NCI-H1417 treated with DMSO at 0.1 percent for 48 hours (cell line): ENCODE measurements around the gene ST6GAL2.

Source experiments
- DNase-seq: peaks from one replicate; lab custom pipeline; 2025; lab: John Stamatoyannopoulos, UW

The ST6GAL2 gene

DNA sequence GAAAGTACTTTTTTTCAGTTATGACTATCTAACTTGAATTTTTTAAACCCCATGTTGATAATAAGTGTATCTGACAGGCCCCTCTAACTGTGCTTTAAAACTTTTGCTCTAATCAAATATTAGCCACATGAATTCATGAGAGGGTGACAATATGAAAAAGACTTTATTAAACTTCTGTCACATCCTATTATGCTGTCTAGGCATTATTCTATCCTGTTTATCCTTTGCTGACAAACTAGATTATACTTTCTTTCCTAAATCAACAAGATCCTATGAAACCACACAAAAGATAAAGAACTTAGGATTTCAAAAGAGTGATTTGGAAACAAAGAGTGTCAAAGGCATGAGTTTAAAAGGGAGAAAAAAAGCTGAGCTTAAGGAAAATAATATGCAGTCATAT is 57.8 kb downstream of the ST6GAL2 start:
- DNase-seq: no peak

DNA sequence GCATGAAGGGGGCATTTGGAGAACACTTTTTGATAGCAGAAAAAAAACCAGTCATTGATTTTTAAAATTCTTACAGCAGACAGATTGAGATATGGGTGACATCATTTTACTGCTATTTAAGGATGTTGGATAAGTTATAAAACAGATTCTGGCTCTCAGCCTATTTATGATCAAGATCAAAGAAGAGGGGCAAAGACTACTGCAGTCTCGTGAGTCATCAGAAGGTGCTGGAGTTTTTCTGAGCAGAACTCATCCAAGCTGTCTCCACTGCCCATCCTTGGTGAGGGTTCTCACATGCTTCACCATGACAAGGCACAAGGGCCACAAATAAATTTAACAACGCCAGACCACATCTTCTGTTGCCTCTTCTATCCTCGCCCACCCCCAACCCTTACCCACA is 58.8 kb downstream of the ST6GAL2 start:
- no peak for DNase-seq

DNA sequence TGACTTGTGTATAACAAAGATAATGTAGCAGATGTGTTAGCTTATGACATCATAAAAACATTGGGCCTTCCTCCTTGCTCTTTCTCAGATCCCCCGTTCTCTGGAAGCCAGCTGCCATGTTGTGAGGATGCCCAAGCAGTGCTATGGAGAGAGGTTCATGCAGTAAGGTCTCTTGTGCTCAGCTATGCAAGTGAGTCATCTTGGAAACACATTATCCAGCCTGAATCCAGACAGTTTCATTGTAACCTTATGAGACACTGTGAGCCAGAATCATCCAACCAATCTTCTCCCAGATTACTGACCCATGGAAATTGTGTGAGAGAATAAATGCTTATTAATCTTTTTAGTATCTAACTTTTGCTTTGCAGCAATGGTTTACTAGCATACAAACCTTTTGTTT is 60.8 kb downstream of the ST6GAL2 start:
- DNase-seq: no peak

DNA sequence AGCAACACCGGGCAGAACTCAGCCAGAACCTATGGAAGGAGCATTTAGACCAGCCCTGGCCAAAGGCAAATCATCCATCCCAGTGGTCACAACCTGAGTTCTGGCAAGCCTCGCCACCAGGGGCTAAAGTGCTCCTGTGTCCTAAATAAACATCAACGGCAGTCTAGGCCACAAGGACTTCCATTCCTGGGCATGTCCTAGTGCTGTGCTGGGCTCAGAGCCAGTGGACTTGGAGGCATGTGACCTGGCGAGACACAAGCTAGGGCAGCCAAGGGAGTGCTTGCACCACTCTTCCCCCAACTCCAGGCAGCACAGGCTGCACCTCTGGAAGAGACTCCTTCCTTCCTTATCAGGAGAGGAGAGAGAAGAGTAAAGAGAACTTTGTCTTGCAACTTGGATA is 69.0 kb downstream of the ST6GAL2 start:
- no peak for DNase-seq

DNA sequence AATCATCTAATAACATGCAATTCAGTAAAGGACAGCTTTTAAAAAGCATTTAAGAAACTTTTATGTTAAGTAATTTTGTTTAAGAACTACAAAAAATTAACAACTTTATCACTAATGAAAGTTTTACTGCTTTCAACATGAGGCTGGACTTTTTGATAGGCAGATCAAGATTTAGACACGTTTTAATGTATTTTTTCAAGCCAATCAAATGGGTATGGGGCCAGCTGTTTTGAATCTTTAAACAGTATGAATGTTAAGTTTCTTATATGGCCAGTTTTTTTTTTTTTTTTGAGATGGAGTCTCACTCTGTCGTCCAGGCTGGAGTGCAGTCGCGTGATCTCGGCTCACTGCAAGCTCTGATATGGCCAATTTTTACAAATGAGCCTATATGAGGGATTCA is 73.1 kb downstream of the ST6GAL2 start:
- DNase-seq: no peak

DNA sequence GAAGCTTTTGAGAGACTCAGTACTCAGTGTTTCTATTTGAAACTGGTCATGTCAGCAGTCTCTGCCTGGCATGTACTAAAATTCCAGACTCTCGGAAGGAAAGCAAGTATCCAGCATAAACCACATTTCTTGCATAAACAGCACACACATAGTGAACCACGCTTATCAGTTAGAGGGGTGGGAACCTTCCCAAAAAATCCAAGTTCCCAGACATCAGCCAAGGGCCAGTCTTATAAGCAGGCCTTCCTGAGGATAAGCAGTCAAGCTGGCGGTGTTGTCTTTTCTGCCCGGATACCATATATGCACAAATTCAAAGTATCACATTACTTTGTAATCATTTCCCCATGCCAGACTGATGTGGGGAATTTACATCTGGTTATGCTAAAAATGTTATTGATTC is 73.6 kb downstream of the ST6GAL2 start:
- no peak for DNase-seq

DNA sequence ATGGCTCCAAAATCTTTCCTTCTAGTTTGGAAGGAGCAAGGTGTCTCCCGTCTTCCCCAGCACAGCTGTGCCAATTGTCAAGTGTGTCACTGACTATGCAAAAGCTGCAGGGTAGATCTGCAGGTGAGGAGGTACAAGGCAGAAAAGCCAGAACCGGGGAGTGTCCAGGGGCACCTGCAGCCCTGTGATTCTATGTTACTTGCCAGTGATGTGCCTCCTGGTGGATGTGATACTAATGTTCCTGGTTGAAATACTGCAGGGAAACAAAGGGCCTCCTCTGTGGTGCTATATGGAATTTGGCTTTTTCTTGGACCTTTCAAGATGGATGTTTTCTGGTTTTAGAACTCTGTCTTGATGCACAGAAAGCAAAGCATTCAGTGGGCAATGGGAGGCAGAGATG is 80.3 kb downstream of the ST6GAL2 start:
- DNase-seq: no peak

DNA sequence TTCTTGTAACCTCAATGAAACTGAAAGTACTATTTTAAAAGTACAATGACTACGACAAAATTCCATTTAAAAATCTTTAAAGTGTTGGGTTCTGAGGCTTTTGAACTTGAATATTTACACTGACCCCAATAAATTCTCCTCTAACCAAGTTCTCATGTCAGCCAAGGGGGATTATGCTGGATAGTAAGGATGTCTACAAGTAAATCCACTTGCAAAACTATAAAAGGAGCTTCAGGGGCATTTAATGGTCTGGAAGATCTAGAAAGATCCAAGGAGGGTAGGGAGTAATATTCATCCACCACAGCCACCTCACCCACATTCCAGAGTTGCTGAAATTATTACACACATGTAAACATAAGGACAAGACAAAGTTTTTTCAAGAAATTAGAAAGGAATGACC is 81.8 kb downstream of the ST6GAL2 start:
- DNase-seq: no peak

DNA sequence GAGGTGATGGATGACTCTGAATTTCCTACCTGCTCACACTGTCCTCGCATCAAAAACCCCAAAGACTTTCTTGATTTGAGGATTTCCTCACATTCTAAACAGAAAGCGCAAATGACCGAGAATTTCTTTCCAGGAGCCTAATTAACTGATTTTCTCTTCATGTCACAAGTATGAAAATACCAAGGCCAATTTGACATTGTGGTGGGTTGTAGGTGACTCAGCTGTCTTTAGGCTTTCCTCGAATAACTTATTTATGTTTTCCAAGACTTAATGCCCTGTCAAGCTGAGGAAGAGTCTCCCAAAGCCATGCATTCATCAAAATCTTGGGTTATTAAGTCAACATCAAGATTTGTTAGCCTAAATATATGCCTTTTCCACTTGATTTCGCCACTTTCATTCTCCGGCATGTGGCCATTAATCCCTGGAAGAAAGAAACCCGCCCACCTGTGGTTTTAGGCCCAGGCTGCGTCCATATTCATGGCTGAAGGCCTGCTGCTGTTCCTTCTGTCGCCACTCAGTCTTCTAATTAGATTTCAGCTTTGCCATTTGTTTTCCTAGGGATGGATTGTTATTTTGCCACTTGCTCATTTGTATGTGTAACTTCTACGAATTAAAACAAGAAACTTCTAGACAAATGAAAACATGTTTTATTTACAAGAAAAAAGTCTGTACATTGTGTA is 84.9 kb downstream of the ST6GAL2 start:
- no peak for DNase-seq

DNA sequence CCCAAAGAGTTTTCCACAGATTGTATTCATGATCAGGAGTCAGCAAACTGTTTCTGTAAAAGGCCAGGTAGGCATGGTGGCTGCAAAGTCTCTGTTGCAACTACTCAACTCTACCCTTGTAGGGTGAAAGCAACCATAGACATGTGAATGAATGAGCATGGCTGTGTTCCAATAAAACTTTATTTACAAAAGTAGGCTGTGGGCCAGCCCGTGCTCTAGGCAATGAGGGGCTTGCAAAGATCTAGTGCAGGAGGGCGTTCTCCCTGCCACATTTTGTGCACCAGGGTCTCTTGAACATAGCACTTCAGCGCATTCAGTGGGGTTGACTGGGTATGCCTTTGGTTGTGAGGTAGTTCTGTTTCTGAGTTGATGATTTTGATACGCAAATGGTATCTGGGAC is 85.8 kb downstream of the ST6GAL2 start:
- DNase-seq: no peak

DNA sequence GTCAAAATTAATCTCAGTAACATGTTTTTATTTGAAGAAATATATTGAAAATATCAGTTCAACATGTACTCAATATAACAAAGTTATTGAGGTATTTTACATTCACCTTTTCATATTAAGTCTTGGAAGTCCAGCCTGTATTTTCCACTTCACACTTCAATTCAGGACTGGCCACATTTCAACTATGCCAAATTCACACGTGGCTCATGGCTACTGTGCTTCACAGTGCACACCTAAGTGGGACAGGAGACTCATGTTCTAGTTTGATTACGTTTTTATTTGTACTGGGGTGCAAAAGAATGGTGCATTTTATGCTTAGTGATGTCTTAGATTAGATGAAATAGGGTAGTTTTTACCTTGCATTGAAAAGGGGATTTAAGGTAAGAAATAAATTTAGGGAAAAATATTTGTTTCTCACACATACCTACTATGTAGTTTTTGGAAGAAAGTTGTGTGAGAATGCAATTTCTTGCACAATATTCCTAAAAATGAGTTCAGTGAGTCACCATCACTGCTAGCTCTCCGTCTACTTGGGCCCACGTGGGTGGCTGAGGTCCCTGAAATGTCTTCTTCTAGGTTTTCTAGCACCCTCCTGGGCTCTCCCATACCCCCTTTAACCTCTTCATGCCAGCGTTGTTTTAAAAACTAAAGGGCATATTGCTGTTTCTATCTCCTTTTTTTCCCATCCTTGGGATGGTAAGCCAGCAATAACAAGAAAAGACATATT is 87.0 kb downstream of the ST6GAL2 start:
- DNase-seq: no peak

DNA sequence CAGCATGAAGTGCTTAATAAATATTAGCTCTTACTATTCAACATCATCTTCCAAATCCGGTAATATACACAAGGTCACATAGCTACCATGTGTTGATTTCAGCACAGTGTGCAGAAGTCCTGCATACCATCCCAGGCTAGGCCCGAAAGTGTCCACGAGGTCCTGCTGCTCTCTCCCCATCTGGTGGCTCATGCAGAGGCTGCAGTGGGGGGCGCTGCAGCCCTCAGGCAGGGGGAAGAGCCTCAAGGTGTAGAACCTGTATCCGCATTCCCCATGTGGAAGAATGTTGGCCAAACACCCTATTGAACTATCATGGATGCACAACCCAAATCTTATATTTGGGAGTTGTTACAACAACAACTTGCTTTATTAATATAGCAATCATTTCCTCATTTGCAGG is 88.5 kb downstream of the ST6GAL2 start:
- DNase-seq: no peak

DNA sequence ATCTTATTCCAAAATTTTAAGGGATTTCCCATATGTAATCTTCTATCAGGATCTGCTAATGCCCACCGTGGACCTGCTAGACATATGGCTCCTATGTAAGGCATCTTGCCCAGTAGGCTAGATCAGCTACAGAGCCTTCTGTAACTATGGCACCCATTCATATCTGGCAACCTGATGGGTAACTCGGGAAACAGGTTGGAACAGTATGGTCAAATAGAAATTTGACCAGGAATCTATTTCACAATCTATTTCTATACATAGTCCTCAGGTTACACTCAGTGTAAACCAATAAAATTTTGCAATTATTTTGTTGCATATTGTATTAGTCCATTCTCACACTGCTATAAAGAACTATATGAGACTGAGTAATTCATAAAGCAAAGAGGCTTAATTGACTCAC is 93.3 kb downstream of the ST6GAL2 start:
- no peak for DNase-seq

DNA sequence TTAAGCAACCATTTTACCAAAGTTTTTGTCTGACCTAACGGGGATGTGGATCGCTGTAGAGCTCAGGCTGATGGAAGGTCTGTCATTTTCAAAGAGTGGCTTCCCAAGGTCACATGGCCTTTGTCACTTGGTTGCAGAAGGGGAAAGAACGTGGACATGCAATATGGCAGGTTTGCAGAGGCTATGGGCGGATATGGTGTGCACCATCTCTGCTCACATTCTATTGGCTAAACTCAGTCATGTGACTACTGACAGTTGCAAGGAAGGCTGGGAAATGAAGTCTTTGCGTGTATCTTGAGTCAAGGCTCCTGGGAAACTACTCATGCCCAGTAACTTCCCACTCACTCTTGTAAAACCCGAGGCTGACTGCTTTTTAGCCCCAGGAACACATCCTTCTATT is 96.8 kb downstream of the ST6GAL2 start:
- DNase-seq: no peak

DNA sequence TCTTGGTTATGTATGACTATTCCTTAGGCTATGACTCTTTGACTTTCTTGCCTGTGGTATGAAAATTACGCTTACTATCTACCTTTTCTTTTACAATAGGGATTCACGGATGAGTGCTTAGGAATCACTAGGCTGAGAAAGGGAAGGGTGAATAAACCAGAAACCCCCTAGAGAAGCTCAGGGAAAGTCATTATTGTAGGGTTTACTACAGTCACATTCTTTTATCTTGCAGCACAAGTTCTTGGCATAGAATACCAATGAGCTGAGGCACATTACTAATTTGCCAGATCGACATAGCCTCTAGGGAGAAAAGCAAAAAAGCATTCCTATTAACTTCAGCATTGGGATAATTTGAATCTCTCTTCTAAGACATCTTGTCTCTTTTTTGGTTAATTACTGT is 103.3 kb downstream of the ST6GAL2 start:
- no peak for DNase-seq

DNA sequence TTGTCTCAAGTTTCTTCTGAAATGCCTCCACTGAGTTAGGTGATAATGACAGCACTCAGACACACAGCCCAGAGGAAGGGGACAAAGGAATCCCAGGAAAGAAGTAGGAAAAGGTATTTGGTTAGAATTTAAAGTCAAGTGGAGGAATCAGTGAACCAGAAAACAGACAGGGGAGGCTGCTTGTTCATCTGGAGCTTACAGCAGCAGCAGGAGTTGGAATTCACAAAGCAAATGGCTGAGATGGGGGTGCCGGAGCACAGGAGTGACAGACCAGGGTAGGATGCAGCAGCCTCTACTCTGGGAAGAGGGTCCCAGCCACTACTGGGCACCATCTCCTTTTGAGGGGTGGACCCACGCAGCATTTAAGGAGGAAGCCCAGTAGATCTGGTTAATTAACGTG is 104.8 kb downstream of the ST6GAL2 start:
- DNase-seq: no peak

DNA sequence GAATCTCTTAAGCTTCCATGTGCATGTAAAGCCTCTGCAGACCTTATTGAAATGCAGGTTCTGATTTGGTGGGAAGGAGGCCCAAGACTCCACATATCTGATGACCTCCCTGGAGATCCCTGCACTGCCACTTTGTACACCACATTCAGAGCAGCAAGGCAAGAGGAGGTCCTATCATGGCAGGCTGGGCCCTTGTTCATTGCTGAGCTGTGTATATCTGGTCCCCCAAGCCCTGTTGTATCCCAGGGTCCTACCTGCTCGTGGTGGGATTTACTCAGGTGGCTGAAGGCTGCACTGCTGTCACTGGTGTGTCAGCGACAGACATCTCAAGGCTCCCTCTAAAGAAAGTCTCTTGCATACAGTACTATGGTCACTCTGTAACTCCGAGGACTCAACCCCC is 114.2 kb downstream of the ST6GAL2 start:
- no peak for DNase-seq

DNA sequence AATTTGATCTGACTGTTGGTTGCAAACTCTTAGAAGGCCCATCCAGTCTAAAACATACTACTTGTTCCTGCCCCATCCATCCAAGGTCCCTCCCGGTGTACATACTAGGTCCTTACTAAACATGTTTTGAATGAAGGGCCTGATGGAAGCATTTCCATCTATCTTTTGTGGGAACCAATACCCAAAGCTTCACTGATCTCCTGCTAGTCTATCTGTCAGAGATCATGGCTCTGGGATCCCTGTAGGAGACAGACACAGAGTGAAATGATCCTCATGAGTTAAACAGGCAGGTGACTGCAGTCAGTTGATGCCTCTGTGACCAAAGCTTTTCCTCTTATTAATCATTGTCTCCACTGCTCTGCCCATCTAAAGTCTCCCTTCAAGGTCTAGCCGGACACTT is 115.0 kb downstream of the ST6GAL2 start:
- no peak for DNase-seq

DNA sequence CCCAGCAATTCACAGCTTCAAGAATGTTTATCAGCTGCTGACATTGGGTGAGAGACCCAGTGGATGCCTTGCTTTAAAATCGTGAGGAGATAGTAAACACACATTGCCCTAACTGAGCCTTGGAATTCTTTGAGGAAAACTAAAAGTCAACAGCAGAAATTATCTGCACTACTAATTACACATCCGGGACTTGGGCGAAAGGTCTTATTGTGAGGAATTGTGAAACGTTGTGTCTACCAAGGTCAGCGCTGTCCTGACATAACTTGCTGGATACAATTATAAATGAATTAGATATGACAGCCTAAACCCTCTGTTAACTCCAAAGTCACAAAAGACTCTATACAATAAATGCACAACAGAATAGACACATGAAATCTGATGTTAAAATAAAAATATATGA is 121.4 kb downstream of the ST6GAL2 start:
- DNase-seq: no peak

DNA sequence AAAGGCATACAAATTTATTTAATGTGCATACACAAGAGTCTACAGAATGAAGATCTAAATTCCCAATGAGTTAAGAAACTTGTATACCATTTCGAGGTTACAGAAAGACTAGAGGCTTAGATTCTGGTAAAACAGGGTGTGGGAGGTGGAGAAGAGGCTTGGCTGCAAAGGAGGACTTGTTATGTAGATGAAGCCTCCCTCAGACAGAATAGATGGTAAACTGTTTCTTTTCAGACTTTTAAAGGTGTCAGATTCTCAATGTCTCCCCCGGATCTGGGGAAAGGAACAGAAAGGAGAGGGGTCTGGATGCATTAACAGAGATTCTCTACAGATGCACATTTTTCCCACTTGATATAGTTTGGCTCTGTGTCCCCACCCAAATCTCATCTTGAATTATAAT is 126.0 kb downstream of the ST6GAL2 start:
- no peak for DNase-seq

DNA sequence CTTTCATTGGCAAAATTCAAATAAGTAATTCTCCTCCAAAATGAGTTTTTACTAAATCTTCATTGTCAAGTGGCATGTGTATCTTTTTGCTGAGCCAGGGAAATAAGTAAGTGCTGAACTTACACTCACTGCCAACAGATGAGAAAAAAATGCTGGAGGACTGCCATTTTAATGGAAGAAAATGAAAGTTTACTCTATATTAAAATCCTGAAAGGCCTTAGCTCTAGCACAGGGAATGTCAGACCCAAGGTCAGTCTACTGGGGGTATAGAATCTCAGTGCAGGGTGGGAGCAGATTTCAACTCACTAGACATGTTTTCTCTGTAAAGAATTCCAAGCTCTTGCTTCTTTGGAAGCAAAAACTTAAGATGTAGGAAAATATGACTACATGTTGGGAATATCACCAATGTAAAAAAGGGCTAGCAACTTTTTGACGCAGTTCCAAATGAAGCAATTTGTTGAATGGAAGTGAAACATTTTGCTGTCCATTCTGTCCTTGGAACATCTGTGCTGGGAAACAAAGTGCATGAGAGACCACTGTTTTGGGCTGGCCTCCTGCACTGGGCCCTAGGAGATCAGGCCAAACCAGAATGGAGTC is 127.0 kb downstream of the ST6GAL2 start:
- DNase-seq: no peak
